Epithelial cell of esophagus (primary cell): ENCODE results near the gene OR10G8.

ENCODE experiments used
- DNase-seq: peaks from one replicate; pipeline ENCODE4 v3.0.0; 2010; ENCODE audit warnings: low read depth
- H3K4me3 ChIP-seq: 2 replicates; pipeline ENCODE4 v1.5.1; 2011; ENCODE audit warnings: mild to moderate bottlenecking, low read length, control low read depth
- TF ChIP-seq, protein P1 (sequence below): IDR thresholded peaks from 2 replicates; pipeline ENCODE4 v1.5.1; 2011; ENCODE audit warnings: low read depth, mild to moderate bottlenecking, low read length, control low read depth, inconsistent platforms; ENCODE audit not compliant: insufficient read depth; ENCODE audit errors: missing control alignments

OR10G8 gene

DNA sequence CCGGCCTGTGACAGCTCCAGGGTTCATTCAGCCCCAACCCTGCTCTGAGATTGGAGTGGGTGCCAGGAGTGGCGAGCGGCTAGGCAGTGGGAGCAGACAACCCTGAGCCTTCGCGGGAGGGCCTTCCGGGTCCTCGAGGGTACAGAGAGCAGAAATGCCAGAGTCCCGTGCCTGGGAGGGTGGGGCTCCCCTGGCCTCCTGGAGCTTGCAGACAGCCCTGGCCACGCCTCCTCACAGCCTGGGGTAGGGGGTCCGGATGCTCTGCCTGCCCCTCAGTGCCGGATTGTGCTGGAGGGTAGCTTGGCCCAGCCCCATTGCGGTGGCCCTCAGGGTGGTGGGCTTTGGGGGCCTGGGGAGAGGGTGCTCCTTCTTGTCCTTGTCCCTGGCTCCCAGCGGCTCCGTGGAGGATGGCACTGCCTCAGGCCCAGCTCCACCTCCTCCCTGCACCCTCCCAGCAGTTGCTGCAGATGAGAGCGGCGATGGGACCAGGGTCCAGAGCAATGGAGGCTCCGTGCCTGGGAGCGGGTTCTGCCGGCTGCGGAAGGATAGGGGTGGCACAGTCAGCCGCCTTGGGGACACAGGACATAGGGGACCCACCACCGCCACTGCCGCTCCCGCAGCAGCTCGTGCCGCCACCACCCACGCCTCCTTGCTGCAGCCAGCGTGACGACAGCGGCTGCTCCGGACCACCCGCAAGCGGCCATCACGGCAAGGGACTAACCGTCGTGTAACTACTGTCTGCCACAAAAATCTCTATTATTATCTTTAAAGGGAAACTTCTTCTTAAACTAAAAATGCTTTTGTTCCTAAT, 49.4 kb downstream of the OR10G8 start:
- TF ChIP-seq, protein P1, sequence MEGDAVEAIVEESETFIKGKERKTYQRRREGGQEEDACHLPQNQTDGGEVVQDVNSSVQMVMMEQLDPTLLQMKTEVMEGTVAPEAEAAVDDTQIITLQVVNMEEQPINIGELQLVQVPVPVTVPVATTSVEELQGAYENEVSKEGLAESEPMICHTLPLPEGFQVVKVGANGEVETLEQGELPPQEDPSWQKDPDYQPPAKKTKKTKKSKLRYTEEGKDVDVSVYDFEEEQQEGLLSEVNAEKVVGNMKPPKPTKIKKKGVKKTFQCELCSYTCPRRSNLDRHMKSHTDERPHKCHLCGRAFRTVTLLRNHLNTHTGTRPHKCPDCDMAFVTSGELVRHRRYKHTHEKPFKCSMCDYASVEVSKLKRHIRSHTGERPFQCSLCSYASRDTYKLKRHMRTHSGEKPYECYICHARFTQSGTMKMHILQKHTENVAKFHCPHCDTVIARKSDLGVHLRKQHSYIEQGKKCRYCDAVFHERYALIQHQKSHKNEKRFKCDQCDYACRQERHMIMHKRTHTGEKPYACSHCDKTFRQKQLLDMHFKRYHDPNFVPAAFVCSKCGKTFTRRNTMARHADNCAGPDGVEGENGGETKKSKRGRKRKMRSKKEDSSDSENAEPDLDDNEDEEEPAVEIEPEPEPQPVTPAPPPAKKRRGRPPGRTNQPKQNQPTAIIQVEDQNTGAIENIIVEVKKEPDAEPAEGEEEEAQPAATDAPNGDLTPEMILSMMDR, result no peak
- peak; percentile 14 for DNase-seq
- peak overlapping the region; percentile 40 for H3K4me3 ChIP-seq

DNA sequence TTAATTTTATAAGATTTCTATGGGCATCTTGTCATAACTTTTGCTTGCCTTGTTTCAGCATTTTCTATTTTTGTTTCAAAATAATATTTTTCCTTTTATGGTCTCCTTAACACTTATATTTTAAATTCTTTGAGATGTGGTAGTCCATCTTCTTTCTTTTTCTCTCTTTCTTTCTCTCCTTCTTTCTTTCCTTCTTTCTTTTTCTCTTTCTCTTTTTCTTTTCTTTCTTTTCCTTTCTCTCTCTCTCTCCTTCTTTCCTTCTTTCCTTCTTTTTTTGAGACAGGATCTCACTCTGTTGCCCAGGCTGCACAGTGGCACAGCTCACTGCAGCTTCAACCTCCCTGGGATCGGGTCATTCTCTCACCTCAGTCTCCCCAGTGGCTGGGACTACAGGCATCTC, 50.7 kb downstream of the OR10G8 start:
- TF ChIP-seq, protein P1, result no peak
- no peak overlapping the region for H3K4me3 ChIP-seq
- DNase-seq, result no peak

DNA sequence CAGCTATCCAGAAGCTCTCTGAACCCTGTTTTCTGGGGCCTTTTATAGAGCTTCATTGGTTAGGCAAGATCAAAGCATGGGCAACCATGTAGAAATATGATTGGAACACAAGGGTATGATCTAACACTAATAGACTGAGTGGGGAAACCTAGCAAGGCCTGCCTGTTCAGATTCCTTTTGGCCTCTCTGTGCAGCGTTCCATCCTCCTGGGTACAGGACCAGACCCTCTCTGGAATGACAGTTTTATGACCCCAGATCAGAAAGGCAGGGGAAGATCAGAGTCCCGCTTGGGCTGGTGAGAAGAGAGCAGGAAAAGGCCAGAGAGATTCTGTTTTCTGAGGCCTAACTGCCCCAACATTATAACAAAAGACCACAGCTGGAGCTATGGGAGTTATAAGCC, 52.0 kb downstream of the OR10G8 start:
- no peak overlapping the region for H3K4me3 ChIP-seq
- DNase-seq, result no peak
- TF ChIP-seq, protein P1, result no peak

DNA sequence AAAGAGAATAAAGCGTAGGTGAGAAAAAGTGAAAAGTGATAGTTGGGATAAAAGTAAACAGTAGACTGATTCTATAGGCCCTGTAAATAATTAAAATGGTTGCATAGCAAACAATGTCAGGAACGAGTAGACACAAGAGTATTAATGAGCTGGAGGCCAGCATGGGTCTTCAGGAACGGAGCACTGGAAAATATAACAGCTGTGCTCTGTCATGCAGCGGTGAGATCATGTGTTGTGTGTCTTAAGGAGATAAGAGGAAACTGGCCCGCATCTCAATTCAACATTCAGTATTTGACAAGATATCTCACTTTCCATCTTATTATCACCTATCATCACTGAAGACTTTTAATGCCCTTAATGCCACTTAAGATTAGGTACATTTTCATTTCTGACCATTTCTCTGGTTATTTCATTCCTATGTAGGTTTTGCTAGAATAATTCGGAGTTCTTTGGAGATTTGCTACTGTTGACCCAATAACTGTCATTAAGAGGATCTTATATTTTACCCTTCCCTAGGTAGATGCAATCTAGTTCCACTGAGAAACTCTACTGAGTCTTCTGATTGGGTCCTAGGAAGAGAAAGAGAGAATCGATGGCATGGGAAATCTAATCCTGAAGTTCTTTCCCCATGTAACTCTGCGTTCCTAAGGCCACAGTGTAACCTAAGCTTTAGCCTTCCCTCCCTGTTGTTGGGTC, 53.2 kb downstream of the OR10G8 start:
- peak; percentile 21 for DNase-seq
- TF ChIP-seq, protein P1, result no peak
- no peak overlapping the region for H3K4me3 ChIP-seq
